KOPT-K1 (cell line): ENCODE results near the gene KRT9.

Experiments
- H3K27ac ChIP-seq: fragments of 200-600 bp; sonication (generic); 2 replicates; pipeline ENCODE4 v1.5.1; 2016; ENCODE audit warnings: antibody characterized with exemption, mild to moderate bottlenecking, low read depth, low read length; ENCODE audit not compliant: poor library complexity, severe bottlenecking
- H3K36me3 ChIP-seq: fragments of 200-600 bp; sonication (generic); 2 replicates; pipeline ENCODE4 v1.5.1; 2017; ENCODE audit warnings: antibody characterized with exemption, mild to moderate bottlenecking, low read length, moderate library complexity; ENCODE audit not compliant: insufficient read depth
- H3K9me3 ChIP-seq: fragments of 200-600 bp; sonication (generic); 2 replicates; pipeline ENCODE4 v1.5.1; 2017; ENCODE audit warnings: antibody characterized with exemption, low read length, mild to moderate bottlenecking; ENCODE audit not compliant: insufficient read depth, poor library complexity, severe bottlenecking

The KRT9 gene

DNA sequence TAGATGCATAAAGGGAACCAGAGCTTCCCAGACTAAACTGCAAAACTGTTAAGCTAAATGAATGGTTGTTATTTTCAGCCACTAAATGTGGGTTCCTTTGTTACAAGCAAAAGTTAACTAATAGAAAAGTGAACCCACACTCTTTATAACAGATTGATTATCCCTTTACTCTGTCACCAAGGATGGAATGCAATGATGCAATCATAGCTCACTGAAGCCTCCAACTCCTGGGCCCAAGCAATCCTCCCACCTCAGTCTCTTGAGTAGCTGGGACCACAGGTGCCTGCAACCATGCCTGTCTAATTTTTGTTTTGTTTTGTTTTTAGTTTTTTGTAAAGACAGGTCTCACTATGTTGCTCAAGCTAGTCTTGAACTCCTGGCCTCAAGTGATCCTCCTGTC, 6.5 kb downstream of the KRT9 start:
- no peak overlapping the region for H3K27ac ChIP-seq
- no peaks in the 10 kb centered on the region for H3K9me3 ChIP-seq
- H3K36me3 ChIP-seq, result no peaks in the 10 kb centered on the region

DNA sequence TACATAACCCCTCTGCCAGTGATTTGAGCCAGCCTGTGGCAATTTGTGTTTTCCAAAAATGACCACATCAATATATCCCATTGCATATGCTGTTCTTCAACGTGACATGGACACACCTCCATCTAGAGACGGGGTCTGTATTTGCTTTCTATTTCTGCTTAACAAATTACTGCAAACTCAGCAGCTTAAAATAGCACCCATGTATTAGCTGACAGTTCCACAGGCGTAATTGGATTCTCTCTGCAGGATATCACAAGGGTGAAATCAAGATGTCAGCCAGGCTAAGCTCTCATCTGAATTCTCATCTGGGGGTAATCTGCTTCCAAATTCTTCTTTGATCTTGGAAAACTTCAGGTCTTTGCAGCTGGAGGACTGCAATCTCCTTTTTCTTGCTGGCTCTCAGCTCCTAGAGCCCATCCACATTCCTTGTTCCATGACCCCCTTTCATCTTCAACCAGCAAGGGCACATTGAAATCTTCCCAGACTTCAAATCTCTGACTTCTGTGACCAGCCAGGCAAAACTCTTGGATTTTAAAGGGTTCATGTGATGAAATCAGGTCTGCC, 8.2 kb downstream of the KRT9 start:
- Histone ChIP-seq H3K27ac (no peak overlapping the region), H3K9me3 (no peaks in the 10 kb centered on the region), H3K36me3 (no peaks in the 10 kb centered on the region)

- no peak overlapping the region for H3K27ac ChIP-seq
- H3K36me3 ChIP-seq, result no peaks in the 10 kb centered on the region
- no peaks in the 10 kb centered on the region for H3K9me3 ChIP-seq
Measured at GRCh38 chr17:41561554-41561953, 10.3 kb downstream of the KRT9 start.

GRCh38 chr17:41559548-41559947, 12.3 kb downstream of the KRT9 start:
- Histone ChIP-seq H3K27ac (no peak overlapping the region), H3K9me3 (no peaks in the 10 kb centered on the region), H3K36me3 (no peaks in the 10 kb centered on the region)

DNA sequence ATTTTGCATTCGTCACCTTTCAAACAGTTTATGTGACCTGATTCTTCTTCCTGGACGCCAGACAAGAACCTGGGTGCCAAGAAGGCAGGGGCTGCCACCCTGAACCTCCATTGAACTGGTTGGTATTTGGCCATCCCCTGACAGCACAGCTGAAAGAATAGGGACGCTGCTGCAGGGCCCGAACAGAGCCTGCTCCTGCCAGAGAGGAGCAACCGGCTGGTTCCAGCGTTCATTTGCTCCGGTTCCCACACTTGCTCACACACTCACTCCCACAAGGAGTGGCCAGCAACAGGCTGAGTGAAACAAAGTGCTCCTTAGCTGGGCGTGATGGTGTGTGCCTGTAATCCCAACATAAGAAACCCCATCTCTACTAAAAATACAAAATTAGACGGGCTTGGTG, 14.9 kb downstream of the KRT9 start:
- H3K9me3 ChIP-seq, result no peaks in the 10 kb centered on the region
- no peaks in the 10 kb centered on the region for H3K36me3 ChIP-seq
- H3K27ac ChIP-seq, result no peak overlapping the region

- no peaks in the 10 kb centered on the region for H3K9me3 ChIP-seq
- H3K36me3 ChIP-seq, result no peaks in the 10 kb centered on the region
Measured at GRCh38 chr17:41556306-41556705, 15.6 kb downstream of the KRT9 start.

DNA sequence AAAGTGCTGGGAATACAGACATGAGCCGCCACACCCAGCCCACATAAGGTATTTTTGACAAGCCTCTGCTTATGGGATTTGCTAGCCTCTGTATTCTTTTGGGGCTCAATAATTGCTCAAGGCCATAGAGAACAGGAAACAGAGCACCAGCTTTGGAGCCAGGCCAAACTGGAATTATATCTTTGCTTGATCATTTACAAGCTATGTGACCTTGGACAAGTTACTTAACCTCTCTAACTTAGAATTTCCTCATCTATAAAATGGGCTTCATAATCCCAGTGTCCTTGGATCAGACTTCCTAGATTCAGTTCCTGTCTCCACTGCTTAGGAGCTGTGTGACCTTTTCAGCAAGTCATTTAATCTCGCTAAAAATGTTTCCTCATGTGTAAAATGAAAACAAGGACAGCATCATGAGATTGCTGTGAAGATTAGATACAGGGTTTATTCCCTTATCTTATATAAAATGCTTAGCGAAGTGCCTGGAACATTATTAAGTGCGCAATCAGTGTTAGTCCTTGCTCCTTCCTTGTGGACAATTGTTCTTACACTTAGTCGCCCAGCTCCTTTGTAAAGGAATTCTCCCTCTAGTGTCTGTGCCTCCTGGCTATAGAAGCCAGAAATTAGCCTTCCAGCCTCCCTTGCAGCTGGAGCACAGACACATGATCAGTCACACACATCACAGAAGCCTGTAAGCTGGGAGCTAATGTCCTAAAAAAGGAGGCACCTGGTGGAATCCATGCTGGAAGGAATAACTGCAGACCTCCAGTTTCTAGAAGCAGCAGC, 16.6 kb downstream of the KRT9 start:
- H3K27ac ChIP-seq, result no peak overlapping the region
- H3K36me3 ChIP-seq, result no peaks in the 10 kb centered on the region
- no peaks in the 10 kb centered on the region for H3K9me3 ChIP-seq

More at GRCh38 chr17:41556306-41556705, 15.6 kb downstream of the KRT9 start:
- H3K27ac ChIP-seq, result no peak overlapping the region

DNA sequence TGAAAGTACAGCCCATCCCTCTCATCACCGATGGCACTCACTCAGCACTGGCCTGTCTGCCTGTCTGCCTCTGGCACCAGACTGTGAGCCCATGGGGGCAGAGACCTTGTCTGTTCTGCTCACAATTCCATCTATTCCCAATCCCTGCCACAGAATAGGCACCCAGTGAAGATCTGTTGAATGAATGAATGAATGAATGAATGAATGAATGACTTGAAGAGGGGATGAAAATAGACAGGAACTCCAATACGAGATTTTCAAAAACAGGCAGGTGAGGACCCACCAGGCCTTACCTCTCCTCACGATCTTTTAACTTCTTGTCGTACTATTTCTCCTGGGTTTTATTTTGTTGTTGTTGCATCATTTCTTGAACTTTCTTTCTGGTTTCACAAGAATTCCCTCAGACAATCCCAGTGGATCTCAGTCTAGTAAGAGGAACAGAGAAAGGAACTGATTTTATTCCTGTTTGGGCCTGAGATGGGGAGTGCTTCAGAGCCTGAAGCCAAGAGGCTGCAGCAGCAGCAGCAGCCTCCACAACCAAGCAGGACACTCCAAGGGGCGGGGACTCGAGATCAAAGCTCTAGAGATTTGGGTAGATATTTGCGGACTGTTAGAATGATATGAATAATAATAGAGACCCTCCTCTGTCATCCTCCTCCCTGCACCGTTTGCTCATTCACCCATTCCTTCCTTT, 17.7 kb downstream of the KRT9 start:
- Histone ChIP-seq H3K27ac (no peak overlapping the region), H3K36me3 (no peaks in the 10 kb centered on the region), H3K9me3 (no peaks in the 10 kb centered on the region)

DNA sequence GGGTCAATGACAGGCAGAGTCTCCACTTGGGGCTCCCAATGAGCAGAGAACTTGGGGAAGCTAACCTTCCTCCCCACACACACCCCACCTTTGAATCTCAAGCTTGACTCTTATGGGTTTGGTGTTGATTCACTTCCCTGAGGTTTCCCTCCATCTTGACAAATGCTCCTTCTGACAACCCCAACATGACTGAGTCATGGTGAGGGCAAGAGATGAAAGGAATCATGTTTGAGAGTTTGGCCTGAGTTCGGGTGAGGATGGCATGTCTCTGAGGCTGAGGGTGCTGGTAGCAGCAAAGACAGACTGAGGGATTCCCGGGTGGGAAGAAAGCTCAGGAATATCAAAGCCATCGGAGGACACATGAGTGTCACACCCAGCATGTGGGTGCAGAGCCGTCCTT, 18.7 kb downstream of the KRT9 start:
- no peaks in the 10 kb centered on the region for H3K9me3 ChIP-seq
- no peak overlapping the region for H3K27ac ChIP-seq

GRCh38 chr17:41552455-41552854, 19.4 kb downstream of the KRT9 start:
- H3K9me3 ChIP-seq, result no peaks in the 10 kb centered on the region
- no peaks in the 10 kb centered on the region for H3K36me3 ChIP-seq

More for the DNA sequence above, 18.7 kb downstream of the KRT9 start:
- H3K36me3 ChIP-seq, result no peaks in the 10 kb centered on the region

DNA sequence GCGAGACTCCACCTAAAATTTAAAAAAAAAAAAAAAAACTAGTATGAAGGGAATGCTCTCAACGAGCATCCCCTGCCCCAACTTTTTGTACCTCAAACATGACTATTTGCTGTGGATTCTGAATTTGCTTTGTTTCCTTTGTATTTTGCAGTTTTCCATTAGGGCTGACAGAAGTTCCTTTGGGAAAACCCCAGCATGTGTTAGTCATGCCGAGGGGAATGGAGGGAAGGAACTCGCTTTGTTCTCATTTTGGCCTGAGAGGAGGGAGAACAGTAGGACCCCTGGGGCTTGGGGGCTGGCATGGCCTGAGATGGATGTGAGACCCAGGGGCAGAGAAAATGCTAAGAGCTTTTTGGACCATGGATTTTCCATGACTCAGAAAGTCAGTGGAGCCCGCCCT, 20.5 kb downstream of the KRT9 start:
- H3K27ac ChIP-seq, result no peak overlapping the region
- H3K36me3 ChIP-seq, result no peaks in the 10 kb centered on the region
- H3K9me3 ChIP-seq, result no peaks in the 10 kb centered on the region

More at GRCh38 chr17:41552455-41552854, 19.4 kb downstream of the KRT9 start:
- no peak overlapping the region for H3K27ac ChIP-seq

DNA sequence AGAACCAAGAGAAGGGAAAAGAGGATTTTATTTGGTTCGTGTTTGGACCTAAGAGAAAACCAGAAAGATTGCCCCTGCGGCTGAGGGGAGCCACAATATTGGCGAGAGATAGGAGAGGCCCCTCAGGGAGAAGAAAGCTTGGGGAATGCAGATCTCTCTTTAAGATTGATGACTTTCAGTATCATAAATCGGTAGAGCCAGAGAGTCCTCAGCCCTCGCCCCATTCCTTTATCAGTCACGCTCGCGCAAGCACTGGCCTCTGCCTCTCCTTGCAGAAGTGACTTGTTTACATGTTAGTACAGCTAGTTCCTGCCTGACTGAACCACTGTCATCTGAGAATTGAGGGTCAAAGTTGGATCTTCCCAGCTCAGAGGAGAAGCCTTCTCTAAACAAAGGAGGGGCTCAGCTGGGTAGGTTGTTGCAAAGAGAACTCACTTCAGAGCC, 22.2 kb downstream of the KRT9 start:
- H3K9me3 ChIP-seq, result no peaks in the 10 kb centered on the region
- no peaks in the 10 kb centered on the region for H3K36me3 ChIP-seq
- H3K27ac ChIP-seq, result no peak overlapping the region

- no peaks in the 10 kb centered on the region for H3K9me3 ChIP-seq
- no peak overlapping the region for H3K27ac ChIP-seq
- no peaks in the 10 kb centered on the region for H3K36me3 ChIP-seq
Measured at GRCh38 chr17:41548844-41549595, 22.8 kb downstream of the KRT9 start.

GRCh38 chr17:41547921-41548843, 23.7 kb downstream of the KRT9 start:
- no peak overlapping the region for H3K27ac ChIP-seq
- H3K36me3 ChIP-seq, result no peaks in the 10 kb centered on the region
- H3K9me3 ChIP-seq, result no peaks in the 10 kb centered on the region
